ENCODE data around the gene MOSMO.

MOSMO gene

GRCh38 chr16:22078656-22079055, 70.7 kb downstream of the MOSMO start:
- H3K4me3 ChIP-seq (ENCODE audit: insufficient read depth, low read depth, low read length, poor library complexity, severe bottlenecking) = no peak overlapping the region
- H3K27ac ChIP-seq (ENCODE audit: insufficient read depth, low read length, poor library complexity, severe bottlenecking) = no peak overlapping the region
- H3K4me1 ChIP-seq (ENCODE audit: control insufficient read depth, insufficient read depth, low read length, poor library complexity, severe bottlenecking) = peaks cover 3% of the 10 kb centered on the region
- H3K36me3 ChIP-seq (ENCODE audit: control insufficient read depth, insufficient read depth, low read length) = no peaks in the 10 kb centered on the region
- no peaks in the 10 kb centered on the region for H3K9me3 ChIP-seq (ENCODE audit: control insufficient read depth, low read length)
- no peaks in the 10 kb centered on the region for H3K27me3 ChIP-seq (replicated peaks; ENCODE audit: control insufficient read depth, insufficient read depth, low read length, poor library complexity, severe bottlenecking)
- DNase-seq = no peak

- H3K27me3 ChIP-seq (replicated peaks; ENCODE audit: control insufficient read depth, insufficient read depth, low read length, poor library complexity, severe bottlenecking) = no peaks in the 10 kb centered on the region
- H3K4me3 ChIP-seq (ENCODE audit: insufficient read depth, low read depth, low read length, poor library complexity, severe bottlenecking) = no peak overlapping the region
- DNase-seq = no peak
- no peaks in the 10 kb centered on the region for H3K9me3 ChIP-seq (ENCODE audit: control insufficient read depth, low read length)
- H3K27ac ChIP-seq (ENCODE audit: insufficient read depth, low read length, poor library complexity, severe bottlenecking) = no peak overlapping the region
- H3K36me3 ChIP-seq (ENCODE audit: control insufficient read depth, insufficient read depth, low read length) = no peaks in the 10 kb centered on the region
- peaks cover 3% of the 10 kb centered on the region for H3K4me1 ChIP-seq (ENCODE audit: control insufficient read depth, insufficient read depth, low read length, poor library complexity, severe bottlenecking)
These were observed 73.1 kb downstream of the MOSMO start for GRCh38 chr16:22081050-22081449.

- no peak for DNase-seq
- no peak overlapping the region for H3K27ac ChIP-seq (ENCODE audit: insufficient read depth, low read length, poor library complexity, severe bottlenecking)
- no peak overlapping the region for H3K4me3 ChIP-seq (ENCODE audit: insufficient read depth, low read depth, low read length, poor library complexity, severe bottlenecking)
These were observed 78.5 kb downstream of the MOSMO start for GRCh38 chr16:22086440-22086839.

GRCh38 chr16:22088642-22089041, 80.7 kb downstream of the MOSMO start:
- DNase-seq = no peak
- no peak overlapping the region for H3K4me3 ChIP-seq (ENCODE audit: insufficient read depth, low read depth, low read length, poor library complexity, severe bottlenecking)
- no peaks in the 10 kb centered on the region for H3K36me3 ChIP-seq (ENCODE audit: control insufficient read depth, insufficient read depth, low read length)
- H3K4me1 ChIP-seq (ENCODE audit: control insufficient read depth, insufficient read depth, low read length, poor library complexity, severe bottlenecking) = no peaks in the 10 kb centered on the region
- no peaks in the 10 kb centered on the region for H3K9me3 ChIP-seq (ENCODE audit: control insufficient read depth, low read length)
- H3K27me3 ChIP-seq (replicated peaks; ENCODE audit: control insufficient read depth, insufficient read depth, low read length, poor library complexity, severe bottlenecking) = no peaks in the 10 kb centered on the region
- no peak overlapping the region for H3K27ac ChIP-seq (ENCODE audit: insufficient read depth, low read length, poor library complexity, severe bottlenecking)

More at GRCh38 chr16:22086440-22086839, 78.5 kb downstream of the MOSMO start:
- no peaks in the 10 kb centered on the region for H3K9me3 ChIP-seq (ENCODE audit: control insufficient read depth, low read length)
- H3K4me1 ChIP-seq (ENCODE audit: control insufficient read depth, insufficient read depth, low read length, poor library complexity, severe bottlenecking) = no peaks in the 10 kb centered on the region
- no peaks in the 10 kb centered on the region for H3K27me3 ChIP-seq (replicated peaks; ENCODE audit: control insufficient read depth, insufficient read depth, low read length, poor library complexity, severe bottlenecking)
- H3K36me3 ChIP-seq (ENCODE audit: control insufficient read depth, insufficient read depth, low read length) = no peaks in the 10 kb centered on the region

- H3K4me1 ChIP-seq (ENCODE audit: control insufficient read depth, insufficient read depth, low read length, poor library complexity, severe bottlenecking) = no peaks in the 10 kb centered on the region
- H3K9me3 ChIP-seq (ENCODE audit: control insufficient read depth, low read length) = no peaks in the 10 kb centered on the region
- H3K36me3 ChIP-seq (ENCODE audit: control insufficient read depth, insufficient read depth, low read length) = no peaks in the 10 kb centered on the region
- H3K27me3 ChIP-seq (replicated peaks; ENCODE audit: control insufficient read depth, insufficient read depth, low read length, poor library complexity, severe bottlenecking) = no peaks in the 10 kb centered on the region
- no peak for DNase-seq
- no peak overlapping the region for H3K4me3 ChIP-seq (ENCODE audit: insufficient read depth, low read depth, low read length, poor library complexity, severe bottlenecking)
- H3K27ac ChIP-seq (ENCODE audit: insufficient read depth, low read length, poor library complexity, severe bottlenecking) = no peak overlapping the region
These were observed 82.0 kb downstream of the MOSMO start for GRCh38 chr16:22089910-22090309.

- Histone ChIP-seq H3K36me3 (ENCODE audit: control insufficient read depth, insufficient read depth, low read length) (no peaks in the 10 kb centered on the region), H3K27ac (ENCODE audit: insufficient read depth, low read length, poor library complexity, severe bottlenecking) (no peak overlapping the region), H3K4me1 (ENCODE audit: control insufficient read depth, insufficient read depth, low read length, poor library complexity, severe bottlenecking) (no peaks in the 10 kb centered on the region), H3K4me3 (ENCODE audit: insufficient read depth, low read depth, low read length, poor library complexity, severe bottlenecking) (no peak overlapping the region), H3K9me3 (ENCODE audit: control insufficient read depth, low read length) (no peaks in the 10 kb centered on the region), H3K27me3 (replicated peaks; ENCODE audit: control insufficient read depth, insufficient read depth, low read length, poor library complexity, severe bottlenecking) (no peaks in the 10 kb centered on the region)
- no peak for DNase-seq
These were observed 83.8 kb downstream of the MOSMO start for GRCh38 chr16:22091721-22092120.

GRCh38 chr16:22092143-22092933, 84.4 kb downstream of the MOSMO start, which contains the start of gene VWA3A:
Gene VWA3A, plus strand, starts transcription at chr16:22092541. Its CDS starts 97 bp downstream, at chr16:22092638.
- Histone ChIP-seq H3K4me1 (ENCODE audit: control insufficient read depth, insufficient read depth, low read length, poor library complexity, severe bottlenecking) (no peaks in the 10 kb centered on the region), H3K36me3 (ENCODE audit: control insufficient read depth, insufficient read depth, low read length) (no peaks in the 10 kb centered on the region), H3K9me3 (ENCODE audit: control insufficient read depth, low read length) (no peaks in the 10 kb centered on the region), H3K4me3 (ENCODE audit: insufficient read depth, low read depth, low read length, poor library complexity, severe bottlenecking) (no peak within 1 kb of the TSS), H3K27ac (ENCODE audit: insufficient read depth, low read length, poor library complexity, severe bottlenecking) (no peak within 1 kb of the TSS), H3K27me3 (replicated peaks; ENCODE audit: control insufficient read depth, insufficient read depth, low read length, poor library complexity, severe bottlenecking) (no peaks in the 10 kb centered on the region)
- DNase-seq = no peak

- H3K27me3 ChIP-seq (replicated peaks; ENCODE audit: control insufficient read depth, insufficient read depth, low read length, poor library complexity, severe bottlenecking) = no peaks in the 10 kb centered on the region
- no peak for DNase-seq
- no peaks in the 10 kb centered on the region for H3K36me3 ChIP-seq (ENCODE audit: control insufficient read depth, insufficient read depth, low read length)
- H3K4me1 ChIP-seq (ENCODE audit: control insufficient read depth, insufficient read depth, low read length, poor library complexity, severe bottlenecking) = no peaks in the 10 kb centered on the region
- H3K4me3 ChIP-seq (ENCODE audit: insufficient read depth, low read depth, low read length, poor library complexity, severe bottlenecking) = no peak overlapping the region
- no peaks in the 10 kb centered on the region for H3K9me3 ChIP-seq (ENCODE audit: control insufficient read depth, low read length)
- H3K27ac ChIP-seq (ENCODE audit: insufficient read depth, low read length, poor library complexity, severe bottlenecking) = no peak overlapping the region
These were observed 85.4 kb downstream of the MOSMO start for GRCh38 chr16:22093331-22093730.

GRCh38 chr16:22093996-22094395, 86.1 kb downstream of the MOSMO start:
- Histone ChIP-seq H3K4me3 (ENCODE audit: insufficient read depth, low read depth, low read length, poor library complexity, severe bottlenecking) (no peak overlapping the region), H3K27me3 (replicated peaks; ENCODE audit: control insufficient read depth, insufficient read depth, low read length, poor library complexity, severe bottlenecking) (no peaks in the 10 kb centered on the region), H3K36me3 (ENCODE audit: control insufficient read depth, insufficient read depth, low read length) (no peaks in the 10 kb centered on the region), H3K9me3 (ENCODE audit: control insufficient read depth, low read length) (no peaks in the 10 kb centered on the region), H3K4me1 (ENCODE audit: control insufficient read depth, insufficient read depth, low read length, poor library complexity, severe bottlenecking) (no peaks in the 10 kb centered on the region), H3K27ac (ENCODE audit: insufficient read depth, low read length, poor library complexity, severe bottlenecking) (no peak overlapping the region)
- DNase-seq = no peak

- no peaks in the 10 kb centered on the region for H3K9me3 ChIP-seq (ENCODE audit: control insufficient read depth, low read length)
- no peak overlapping the region for H3K27ac ChIP-seq (ENCODE audit: insufficient read depth, low read length, poor library complexity, severe bottlenecking)
- H3K27me3 ChIP-seq (replicated peaks; ENCODE audit: control insufficient read depth, insufficient read depth, low read length, poor library complexity, severe bottlenecking) = no peaks in the 10 kb centered on the region
- DNase-seq = no peak
- H3K36me3 ChIP-seq (ENCODE audit: control insufficient read depth, insufficient read depth, low read length) = no peaks in the 10 kb centered on the region
- H3K4me3 ChIP-seq (ENCODE audit: insufficient read depth, low read depth, low read length, poor library complexity, severe bottlenecking) = no peak overlapping the region
- H3K4me1 ChIP-seq (ENCODE audit: control insufficient read depth, insufficient read depth, low read length, poor library complexity, severe bottlenecking) = no peaks in the 10 kb centered on the region
These were observed 90.7 kb downstream of the MOSMO start for GRCh38 chr16:22098405-22099255.
